Measurements from ENCODE around the gene TRRAP. TPM values are rescaled to one million over a fixed set of nuclear protein-coding genes. Genes with fewer than 3 reads are reported as not detected.

The TRRAP gene
- total and polyA plus RNA-seq, 8 donors, result 4.3 to 38.0 (median 15.7) TPM

GRCh38 chr7:98862203-98862602 is 16.1 kb upstream of the TRRAP start:
- no peaks in the 10 kb centered on the region for H3K9me3 ChIP-seq
- no peaks in the 10 kb centered on the region for H3K36me3 ChIP-seq
- no peak for DNase-seq
- 69 to 93% (median 85%) methylated on average over 3 to 4 of the region's 4 CpGs for WGBS, 5 donors
- TF ChIP-seq CTCF (IDR thresholded peaks at IDR 0.05) (no peak), POLR2A (IDR thresholded peaks at IDR 0.05) (no peak), EP300 (IDR thresholded peaks at IDR 0.05) (no peak), POLR2AphosphoS5 (IDR thresholded peaks at IDR 0.05) (no peak)
- peaks cover 0 to 38% (median 0%) of the 10 kb centered on the region in 3 donors for H3K27me3 ChIP-seq
- H3K4me1 ChIP-seq, result peaks cover 0 to 3% (median under 1%) of the 10 kb centered on the region in 4 donors
- H3K27ac ChIP-seq, result no peak overlapping the region
- intact Hi-C loops (cut with DNase I; ENCODE audit: low total_unique reads), result no loop called here
- no peak overlapping the region for H3K4me3 ChIP-seq

GRCh38 chr7:98862716-98863420 is 15.5 kb upstream of the TRRAP start:
- Histone ChIP-seq H3K4me1 (peaks cover 0 to 8% (median 3%) of the 10 kb centered on the region in 4 donors), H3K27me3 (peaks cover 0 to 45% (median 0%) of the 10 kb centered on the region in 3 donors), H3K36me3 (no peaks in the 10 kb centered on the region), H3K9me3 (no peaks in the 10 kb centered on the region), H3K4me3 (no peak overlapping the region), H3K27ac (no peak overlapping the region)
- 93 to 95% (median 93%) methylated on average over 20 to 29 of the region's 29 CpGs for WGBS, 5 donors
- TF ChIP-seq POLR2AphosphoS5 (IDR thresholded peaks at IDR 0.05), result no peak
- no peak for TF ChIP-seq CTCF (IDR thresholded peaks at IDR 0.05)
- no peak for TF ChIP-seq POLR2A (IDR thresholded peaks at IDR 0.05)
- TF ChIP-seq EP300 (IDR thresholded peaks at IDR 0.05), result no peak
- no peak for DNase-seq
- intact Hi-C loops (cut with DNase I; ENCODE audit: low total_unique reads), result no loop called here

GRCh38 chr7:98863601-98864000 is 14.7 kb upstream of the TRRAP start:
- TF ChIP-seq CTCF (IDR thresholded peaks at IDR 0.05) (no peak), EP300 (IDR thresholded peaks at IDR 0.05) (no peak), POLR2A (IDR thresholded peaks at IDR 0.05) (no peak), POLR2AphosphoS5 (IDR thresholded peaks at IDR 0.05) (no peak)
- Histone ChIP-seq H3K4me3 (no peak overlapping the region), H3K27ac (no peak overlapping the region), H3K4me1 (peaks cover 0 to 8% (median 3%) of the 10 kb centered on the region in 4 donors), H3K36me3 (no peaks in the 10 kb centered on the region), H3K27me3 (peaks cover 0 to 52% (median 5%) of the 10 kb centered on the region in 3 donors), H3K9me3 (no peaks in the 10 kb centered on the region)
- DNase-seq, result no peak
- intact Hi-C loops (cut with DNase I; ENCODE audit: low total_unique reads), result no loop called here
- 84 to 94% (median 86%) methylated on average over 2 of the region's 2 CpGs for WGBS, 5 donors

- no peak for TF ChIP-seq POLR2A (IDR thresholded peaks at IDR 0.05)
- no peak for TF ChIP-seq EP300 (IDR thresholded peaks at IDR 0.05)
- no peak for TF ChIP-seq CTCF (IDR thresholded peaks at IDR 0.05)
- no peak for TF ChIP-seq POLR2AphosphoS5 (IDR thresholded peaks at IDR 0.05)
- H3K27ac ChIP-seq, result no peak overlapping the region
- H3K36me3 ChIP-seq, result no peaks in the 10 kb centered on the region
- H3K27me3 ChIP-seq, result peaks cover 7 to 54% (median 17%) of the 10 kb centered on the region in 3 donors
- no peak overlapping the region for H3K4me3 ChIP-seq
- 54 to 65% (median 58%) methylated on average over 14 of the region's 14 CpGs for WGBS, 5 donors
- no peaks in the 10 kb centered on the region for H3K9me3 ChIP-seq
- intact Hi-C loops (cut with DNase I; ENCODE audit: low total_unique reads), result no loop called here
- DNase-seq, result no peak
- peaks cover 4 to 19% (median 12%) of the 10 kb centered on the region in 4 donors for H3K4me1 ChIP-seq
Measured at GRCh38 chr7:98864731-98865453, 13.4 kb upstream of the TRRAP start.
